ENCODE measurements around the gene SLC25A4.

- TF ChIP-seq KAT2B (IDR thresholded peaks at IDR 0.05; ENCODE audit: borderline replicate concordance, low read depth, low read length): no peak
- TF ChIP-seq CTCF (CRISPR knock-in tag; IDR thresholded peaks at IDR 0.05): no peak
- TF ChIP-seq USF2 (IDR thresholded peaks at IDR 0.05; ENCODE audit: low read depth, low read length): no peak
- no peak for TF ChIP-seq USF2 (CRISPR knock-in tag; IDR thresholded peaks at IDR 0.05; ENCODE audit: borderline replicate concordance)
- TF ChIP-seq ZNF563 (CRISPR knock-in tag; IDR thresholded peaks at IDR 0.05): no peak
- no peak for TF ChIP-seq FOXP4 (CRISPR knock-in tag; IDR thresholded peaks at IDR 0.05)
- no peak for TF ChIP-seq ZNF598 (CRISPR knock-in tag; IDR thresholded peaks at IDR 0.05; ENCODE audit: borderline replicate concordance)
Observed at GRCh38 chr4:185100423-185100822, 42.6 kb upstream of the SLC25A4 start.
